Pulmonary artery endothelial cell (primary cell): Measurements from ENCODE around the gene CFAP61. TPM values are rescaled to one million over a fixed set of nuclear protein-coding genes. Genes with fewer than 3 reads are reported as not detected.

Source experiments
- DNase-seq: peaks from one replicate; pipeline ENCODE4 v3.0.0-alpha.2; 2011; ENCODE audit warnings: low read depth, low spot score
- total RNA-seq: library from RNA; depleted of rRNA; stranded (reverse); fragments of >200 nt; gene quantifications from 2 replicates; pipeline ENCODE4 v1.2.3, GENCODE V29; 2014

The CFAP61 gene
- total RNA-seq, 1 donor from 2014 or later = not detected

- no peak for DNase-seq
Observed at GRCh38 chr20:20363799-20364592, 311.7 kb downstream of the CFAP61 start.

- no peak for DNase-seq
Observed at GRCh38 chr20:20364593-20365479, 312.5 kb downstream of the CFAP61 start.

- no peak for DNase-seq
Observed at GRCh38 chr20:20365480-20366161, 313.3 kb downstream of the CFAP61 start.

GRCh38 chr20:20366551-20366875 lies 314.2 kb downstream of the CFAP61 start:
- DNase-seq = no peak

- DNase-seq = no peak
Observed at GRCh38 chr20:20366876-20367574, 314.7 kb downstream of the CFAP61 start.

GRCh38 chr20:20367575-20368417 lies 315.5 kb downstream of the CFAP61 start, which contains the start of gene INSM1:
Gene INSM1 (plus strand): TSS chr20:20368104. CDS start chr20:20368268, 164 bp downstream.
- DNase-seq = no peak

- no peak for DNase-seq
Observed at GRCh38 chr20:20368418-20369249, 316.3 kb downstream of the CFAP61 start.

GRCh38 chr20:20369250-20370093 lies 317.1 kb downstream of the CFAP61 start:
- no peak for DNase-seq

- no peak for DNase-seq
Observed at GRCh38 chr20:20370094-20370575, 317.8 kb downstream of the CFAP61 start.

- DNase-seq = no peak
Observed at GRCh38 chr20:20371083-20371482, 318.8 kb downstream of the CFAP61 start.

- no peak for DNase-seq
Observed at GRCh38 chr20:20371681-20372080, 319.3 kb downstream of the CFAP61 start.

GRCh38 chr20:20373091-20373571 lies 320.8 kb downstream of the CFAP61 start:
- no peak for DNase-seq

- no peak for DNase-seq
Observed at GRCh38 chr20:20375862-20376261, 323.5 kb downstream of the CFAP61 start.

GRCh38 chr20:20386192-20386591 lies 333.9 kb downstream of the CFAP61 start:
- no peak for DNase-seq

GRCh38 chr20:20390393-20390792 lies 338.1 kb downstream of the CFAP61 start:
- no peak for DNase-seq

GRCh38 chr20:20391115-20391514 lies 338.8 kb downstream of the CFAP61 start:
- no peak for DNase-seq

GRCh38 chr20:20391766-20392165 lies 339.4 kb downstream of the CFAP61 start:
- no peak for DNase-seq
